Stimulated activated CD4-positive, alpha-beta T cell treated with anti-CD3 and anti-CD28 coated beads, TNF-alpha, amount 100 ng/mL, for 24 hours (primary cell): ENCODE data around the gene RUVBL1.
"Not testable (repeated sequence)": the region's sequence is repeated elsewhere in the genome, so short reads cannot be mapped to it uniquely, and the experiment has no call there.

Experiments used
- DNase-seq, 3 experiments: peaks; one replicate each; pipeline ENCODE4 v3.0.0-alpha.2; 2020; ENCODE audit warnings: low read depth in 3 of 3

RUVBL1 gene

DNA sequence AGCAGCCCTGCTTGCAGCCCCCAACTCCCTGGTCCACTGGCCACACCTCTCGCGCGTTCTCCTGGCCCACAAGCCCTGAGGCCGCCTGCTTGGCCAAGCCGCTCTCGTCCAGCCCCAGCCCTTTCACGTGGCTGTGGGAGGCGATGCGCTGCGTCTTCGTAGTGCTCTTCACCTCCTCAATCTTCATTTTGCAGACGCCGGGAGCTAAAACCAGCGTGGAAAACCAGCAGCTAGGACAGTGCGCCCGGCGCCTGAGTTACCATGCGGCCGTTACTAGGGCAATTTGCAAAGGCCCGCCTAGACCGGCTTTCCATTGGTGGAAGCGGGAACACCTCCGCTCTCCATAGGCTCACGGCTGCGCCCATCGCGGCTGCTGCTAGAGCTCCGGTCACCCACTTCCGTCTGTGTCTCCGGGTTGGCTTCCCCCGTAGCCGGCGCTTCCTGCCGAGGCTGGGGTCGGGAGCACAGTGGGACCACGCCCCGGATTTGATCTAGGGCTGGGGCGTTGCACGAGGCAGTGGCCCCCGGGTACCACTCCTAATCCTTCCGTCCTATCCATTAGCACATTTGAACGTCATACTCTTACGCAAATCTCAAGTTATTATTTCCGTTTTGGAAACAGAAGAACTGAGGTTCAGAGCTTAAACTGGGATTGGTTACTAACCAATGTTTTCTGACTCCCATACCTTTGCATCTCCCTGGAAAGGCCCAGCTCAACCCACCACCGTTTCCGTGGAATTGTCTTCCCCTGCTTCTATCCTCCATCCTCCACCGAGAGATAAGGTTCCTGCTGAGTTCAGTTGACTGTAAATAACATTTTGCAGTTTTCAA, at the start of gene RUVBL1:
Gene RUVBL1 (minus strand): TSS at position 275 of the 831 bp plus-strand sequence. CDS start 88 bp downstream, at position 187.
- DNase-seq: peak; percentile 93 to 96 (median 94)

DNA sequence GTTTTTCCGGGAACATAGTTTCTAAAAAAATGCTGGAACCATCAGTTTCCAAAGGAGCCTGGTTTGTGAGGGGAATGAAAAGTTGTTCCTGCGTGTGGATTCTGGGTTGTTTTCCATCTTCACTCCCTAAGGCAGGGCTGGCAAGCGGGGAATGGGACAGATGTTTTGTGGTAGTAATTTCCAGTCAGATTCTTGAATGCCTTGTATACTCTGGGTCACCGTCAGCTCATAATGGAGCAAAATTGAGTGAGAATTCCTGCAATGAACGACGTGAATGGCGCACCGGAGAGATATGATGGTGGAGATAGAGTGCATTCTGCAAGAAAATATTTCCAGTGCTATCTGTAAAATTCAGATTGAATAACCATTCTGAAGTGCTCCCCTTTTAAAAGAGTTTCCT, 49.6 kb upstream of the RUVBL1 start:
- no peak for DNase-seq

DNA sequence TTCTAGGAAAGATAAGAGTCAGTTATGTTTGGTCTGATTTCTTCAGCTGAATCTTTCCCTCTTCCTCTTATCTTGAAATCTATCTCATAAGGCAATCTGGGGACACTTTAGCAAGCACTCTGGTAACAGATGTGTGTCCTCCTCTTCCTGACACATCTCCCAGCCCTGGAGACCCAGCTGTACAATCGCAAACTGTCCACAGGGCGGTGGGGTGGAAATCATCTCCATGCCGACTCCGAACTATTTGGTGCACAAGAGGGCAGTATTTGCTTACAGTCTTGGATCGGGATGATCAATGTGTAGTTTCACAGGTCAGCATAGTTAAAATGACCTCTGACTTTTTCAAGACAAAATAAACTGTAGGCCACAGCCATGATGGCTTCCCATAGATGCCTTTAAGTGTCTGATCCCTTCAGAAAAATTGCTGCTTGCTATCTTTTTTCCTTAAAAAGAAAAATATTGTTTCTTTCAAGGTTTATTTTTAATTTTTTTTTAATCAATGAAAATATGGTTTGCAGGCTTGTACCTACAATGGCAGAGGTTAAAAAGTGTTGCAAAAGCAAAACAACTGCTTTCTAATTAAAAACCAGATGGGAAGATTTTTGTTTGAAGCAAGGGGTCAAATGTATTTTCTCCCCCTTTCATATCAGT, 47.4 kb upstream of the RUVBL1 start:
- no peak for DNase-seq

GRCh38 chr3:128168836-128169235, 45.2 kb upstream of the RUVBL1 start:
- no peak for DNase-seq

DNA sequence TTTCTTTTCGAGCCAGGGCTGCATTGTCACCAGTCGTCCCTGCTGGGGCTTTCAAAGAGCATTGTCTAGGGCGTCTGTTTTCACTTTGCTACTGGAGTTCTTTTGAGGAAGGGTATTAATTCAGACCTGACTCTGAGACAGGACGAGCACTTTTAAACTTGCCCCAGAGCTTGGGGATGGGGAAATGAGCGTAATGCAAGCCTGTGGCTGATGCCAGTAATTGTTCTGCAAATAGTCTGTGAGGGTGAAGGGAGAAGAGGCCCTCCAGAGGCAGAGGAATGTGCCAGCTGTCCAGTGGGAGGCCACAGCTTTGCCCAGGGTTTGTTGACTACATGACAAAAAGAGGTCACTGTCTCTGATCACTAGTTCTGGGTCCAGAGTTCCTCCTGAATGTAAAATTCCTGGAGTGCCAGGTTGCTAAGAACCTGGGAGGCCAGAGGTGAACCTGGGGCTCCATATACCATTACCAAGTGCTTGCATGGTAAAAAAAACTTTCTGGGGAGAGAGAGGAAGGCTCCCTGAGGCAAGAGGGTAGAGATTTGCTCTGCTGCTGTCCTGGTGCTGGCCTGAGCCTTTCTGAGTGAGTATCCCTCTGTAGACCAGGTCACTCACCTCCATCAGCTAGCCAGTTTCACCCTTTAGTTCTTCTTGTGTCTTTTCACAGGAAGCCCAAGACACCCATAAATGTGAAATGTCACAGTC, 44.5 kb upstream of the RUVBL1 start:
- DNase-seq: no peak

- no peak for DNase-seq
These were observed 44.0 kb upstream of the RUVBL1 start for GRCh38 chr3:128167646-128167972.

DNA sequence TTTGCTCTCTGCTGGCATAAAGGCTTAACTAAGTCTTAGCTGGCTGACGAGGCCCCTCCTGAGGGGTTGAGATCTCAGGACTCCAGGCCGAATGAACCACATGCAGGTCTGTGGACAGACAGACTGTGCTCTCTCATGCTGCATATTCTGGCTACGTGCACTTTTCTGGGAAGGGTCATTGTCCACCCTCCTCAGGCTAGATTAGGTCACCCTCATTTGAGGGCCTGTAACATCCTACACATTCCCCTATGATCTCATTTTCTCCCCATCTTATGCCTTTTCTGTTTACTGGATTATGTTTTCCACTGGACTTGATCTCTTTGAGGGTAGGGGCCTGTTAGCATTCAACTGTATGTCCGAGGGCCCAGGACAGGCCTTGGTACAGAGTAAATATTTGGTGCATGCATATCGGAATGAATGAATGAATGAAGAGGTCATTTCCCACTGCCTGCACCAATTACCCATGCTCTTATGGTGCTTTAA, 43.4 kb upstream of the RUVBL1 start:
- no peak for DNase-seq

DNA sequence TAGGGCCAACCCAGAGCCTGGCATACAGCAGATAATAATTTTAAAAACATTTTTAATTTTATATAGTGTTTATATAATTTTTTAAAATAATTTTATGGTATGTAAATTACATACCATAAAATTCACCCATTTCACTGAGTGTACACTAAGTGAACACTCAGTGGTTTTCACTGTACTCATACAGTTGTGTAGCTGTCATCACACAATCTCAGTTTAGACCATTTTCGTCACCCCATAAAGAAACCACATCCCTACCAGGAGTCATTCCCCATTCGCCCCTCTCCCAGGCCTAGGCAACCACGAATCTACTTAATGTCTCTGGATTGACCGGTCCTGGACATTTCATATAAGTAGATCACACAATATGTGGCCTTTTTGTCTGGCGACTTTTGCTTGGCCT, 39.8 kb upstream of the RUVBL1 start:
- DNase-seq: no peak

DNA sequence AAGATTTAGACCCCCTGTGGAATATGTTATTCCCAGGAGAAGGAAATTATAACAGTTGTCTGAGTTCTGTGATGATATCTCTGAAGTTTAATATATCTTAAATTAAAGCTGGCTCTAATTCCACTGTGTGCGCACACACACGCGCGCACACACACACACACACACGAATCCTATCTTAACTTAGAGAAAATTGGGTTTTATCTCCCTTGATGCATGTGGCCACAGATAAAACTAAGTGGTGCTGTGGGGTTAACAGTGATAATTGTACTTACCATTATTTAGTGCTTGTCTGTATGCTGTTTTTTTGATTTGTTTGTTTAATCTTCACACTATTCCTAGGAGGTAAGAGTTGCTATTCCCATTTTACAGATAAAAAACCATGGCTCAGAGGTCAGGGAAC, 37.0 kb upstream of the RUVBL1 start:
- no peak for DNase-seq

DNA sequence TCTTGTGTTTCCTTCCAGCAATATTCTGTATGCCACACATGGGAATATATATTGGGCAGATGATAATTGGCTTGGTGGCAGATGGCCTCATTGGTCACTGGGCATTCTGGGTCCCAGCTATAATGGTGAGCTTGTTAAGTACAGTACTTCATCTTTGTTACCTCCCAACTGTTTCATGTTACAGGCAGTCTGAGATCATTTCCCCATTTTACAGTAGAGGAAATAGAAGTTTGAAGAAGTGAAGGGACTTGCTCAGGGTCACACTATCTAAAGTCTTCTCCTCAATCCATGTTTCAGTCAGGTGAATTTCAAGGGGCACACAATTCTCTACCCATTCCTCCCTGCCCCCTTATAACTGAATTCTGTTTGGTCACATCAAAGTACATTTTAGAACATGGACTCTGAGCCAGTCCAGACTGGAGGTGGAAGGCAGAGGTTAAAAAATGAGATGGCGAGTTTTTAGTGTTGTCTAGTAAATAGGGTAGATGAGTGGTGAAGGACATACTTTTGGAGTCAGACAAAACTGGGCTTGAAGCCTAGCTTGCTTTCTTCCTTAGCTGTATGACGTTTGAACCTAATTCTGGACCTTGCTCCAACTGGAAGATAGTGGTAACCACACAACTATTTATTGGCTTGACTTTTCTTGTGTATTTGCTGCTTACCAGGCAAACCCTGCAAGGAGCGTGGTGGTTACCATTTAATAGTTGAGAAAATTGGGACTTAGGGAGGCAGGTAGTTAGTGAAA, 32.2 kb upstream of the RUVBL1 start:
- DNase-seq: no peak

GRCh38 chr3:128154354-128154753, 30.7 kb upstream of the RUVBL1 start:
- not testable (repeated sequence) for DNase-seq

- peak; percentile 77 to 85 (median 78) for DNase-seq
These were observed 29.8 kb upstream of the RUVBL1 start, which contains the start of gene EEFSEC for GRCh38 chr3:128153156-128154041. Gene EEFSEC, plus strand, starts transcription at chr3:128153481. Its CDS starts 27 bp downstream, at chr3:128153508.

- no peak for DNase-seq
These were observed 29.0 kb upstream of the RUVBL1 start for GRCh38 chr3:128152419-128153155.

DNA sequence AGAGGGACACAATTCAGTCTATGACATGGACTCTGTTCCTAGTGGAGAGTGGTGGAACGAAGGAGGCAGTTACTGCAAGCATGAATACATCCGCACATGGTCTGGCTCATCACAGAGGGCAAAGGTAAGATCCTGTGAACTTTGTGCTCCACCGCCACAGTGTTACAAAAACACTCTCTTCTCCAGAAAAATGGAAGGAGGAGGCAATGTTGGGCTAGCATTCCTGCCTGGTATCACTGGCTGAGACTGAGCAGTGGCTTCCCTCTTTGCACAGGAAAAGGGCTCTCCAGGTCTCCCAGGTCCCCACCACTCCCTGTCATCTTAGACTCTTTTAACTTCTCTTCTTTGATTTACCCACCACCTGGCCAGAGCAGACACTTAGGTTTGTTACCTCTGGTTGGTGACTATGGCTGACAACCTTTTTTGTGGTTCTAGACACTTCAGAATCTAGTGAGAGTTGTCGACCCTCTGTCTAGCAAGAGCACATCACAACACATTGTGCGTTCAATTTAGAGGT, 28.2 kb upstream of the RUVBL1 start:
- DNase-seq: no peak

DNA sequence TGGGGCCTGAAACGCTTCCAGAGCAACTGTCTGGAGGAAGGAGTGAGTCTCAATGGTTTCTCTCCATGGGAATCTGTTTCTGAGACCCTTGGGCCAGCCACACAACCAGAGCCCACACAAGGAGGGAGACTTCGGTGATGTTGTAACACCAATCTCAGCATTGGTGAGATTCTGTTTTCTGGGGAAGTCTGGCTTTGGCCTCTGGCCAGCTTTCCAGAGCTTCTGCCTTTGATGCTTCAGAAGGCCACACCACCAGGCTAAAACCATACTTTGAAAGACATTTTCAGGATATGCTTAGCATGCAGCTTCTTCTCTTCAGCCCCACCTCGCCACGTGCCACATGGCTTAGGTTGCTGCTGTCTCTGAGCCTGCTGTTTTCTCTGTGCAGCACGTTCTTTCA, 26.0 kb upstream of the RUVBL1 start:
- DNase-seq: no peak

- no peak for DNase-seq
These were observed 22.6 kb upstream of the RUVBL1 start for GRCh38 chr3:128146201-128146600.

- no peak for DNase-seq
These were observed 21.7 kb upstream of the RUVBL1 start for GRCh38 chr3:128145279-128145678.

- no peak for DNase-seq
These were observed 21.0 kb upstream of the RUVBL1 start for GRCh38 chr3:128144512-128145187.

- no peak for DNase-seq
These were observed 19.9 kb upstream of the RUVBL1 start for GRCh38 chr3:128143496-128143895.
